ENCODE results near the gene CAMTA1.
"Not testable (repeated sequence)": the region's sequence is repeated elsewhere in the genome, so short reads cannot be mapped to it uniquely, and the experiment has no call there.

The CAMTA1 gene

DNA sequence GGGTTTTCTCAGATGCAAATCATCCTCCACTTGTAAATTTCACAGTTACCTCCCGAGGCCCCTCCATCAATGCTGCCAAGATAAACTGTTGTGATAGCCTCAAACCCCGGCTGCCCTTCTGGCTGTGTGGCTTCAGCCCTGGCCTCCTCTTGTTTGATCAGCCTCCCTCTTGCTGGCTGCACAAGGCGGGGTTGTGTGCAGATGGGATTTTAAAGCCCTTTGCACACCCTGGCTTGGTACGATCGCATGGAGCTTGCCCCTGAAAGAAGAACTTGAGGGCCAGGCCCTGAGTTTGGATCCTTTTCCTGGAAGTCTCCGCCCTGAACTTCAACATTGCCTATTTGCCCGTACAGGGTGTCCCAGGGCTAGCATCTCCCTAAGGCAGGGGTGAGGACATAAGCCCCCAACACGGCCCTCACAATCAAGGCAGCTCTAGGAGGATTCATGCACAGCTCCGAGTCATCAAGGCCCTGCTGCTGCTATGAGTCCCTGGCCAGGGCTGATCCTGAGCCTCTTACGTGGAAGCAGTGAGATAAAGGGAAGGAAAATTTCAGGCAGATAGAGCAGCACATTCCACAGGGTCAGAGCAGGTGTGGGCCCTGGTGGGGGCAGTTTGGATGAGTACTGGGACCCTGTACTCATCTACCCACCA, 804.6 kb downstream of the CAMTA1 start:
- no peak for DNase-seq (ENCODE audit: low read depth)

DNA sequence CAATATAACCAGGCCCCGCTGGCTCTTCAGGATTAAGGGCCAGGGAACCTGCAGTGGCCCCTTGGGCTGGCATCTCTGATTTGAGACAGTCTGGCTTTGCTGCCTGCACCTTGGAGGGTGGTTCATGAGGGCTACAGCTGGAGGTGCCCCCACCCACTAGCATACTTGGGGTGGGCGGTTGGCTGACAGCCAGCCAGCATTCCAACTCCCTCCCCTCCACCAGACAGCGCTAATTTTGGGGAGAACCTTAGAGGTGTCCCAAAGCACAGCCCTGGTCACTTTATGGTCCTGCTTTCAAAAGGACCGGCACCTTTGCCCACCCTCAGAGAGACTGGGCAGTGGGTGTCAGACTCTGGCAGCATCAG, 805.2 kb downstream of the CAMTA1 start:
- no peak for DNase-seq (ENCODE audit: low read depth)

DNA sequence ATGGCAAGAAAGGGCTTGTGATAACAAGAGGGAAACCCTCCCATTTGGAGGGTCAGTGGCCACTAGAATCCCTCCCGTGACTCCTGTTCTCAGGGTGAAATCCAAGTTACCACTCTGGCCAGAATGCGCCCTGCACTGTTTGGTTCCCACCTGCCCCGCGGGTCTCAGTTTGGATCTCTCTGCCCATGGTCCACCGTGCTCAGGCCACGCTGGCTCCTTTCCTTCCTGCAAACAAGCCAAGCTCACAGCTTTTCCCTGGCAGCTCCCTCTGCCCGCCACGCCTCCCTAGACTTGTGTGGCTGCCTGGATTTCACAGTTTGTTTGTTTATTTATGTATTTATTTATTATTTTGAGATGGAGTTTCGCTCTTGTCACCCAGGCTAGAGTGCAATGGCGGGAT, 806.3 kb downstream of the CAMTA1 start:
- DNase-seq (ENCODE audit: low read depth), result no peak

DNA sequence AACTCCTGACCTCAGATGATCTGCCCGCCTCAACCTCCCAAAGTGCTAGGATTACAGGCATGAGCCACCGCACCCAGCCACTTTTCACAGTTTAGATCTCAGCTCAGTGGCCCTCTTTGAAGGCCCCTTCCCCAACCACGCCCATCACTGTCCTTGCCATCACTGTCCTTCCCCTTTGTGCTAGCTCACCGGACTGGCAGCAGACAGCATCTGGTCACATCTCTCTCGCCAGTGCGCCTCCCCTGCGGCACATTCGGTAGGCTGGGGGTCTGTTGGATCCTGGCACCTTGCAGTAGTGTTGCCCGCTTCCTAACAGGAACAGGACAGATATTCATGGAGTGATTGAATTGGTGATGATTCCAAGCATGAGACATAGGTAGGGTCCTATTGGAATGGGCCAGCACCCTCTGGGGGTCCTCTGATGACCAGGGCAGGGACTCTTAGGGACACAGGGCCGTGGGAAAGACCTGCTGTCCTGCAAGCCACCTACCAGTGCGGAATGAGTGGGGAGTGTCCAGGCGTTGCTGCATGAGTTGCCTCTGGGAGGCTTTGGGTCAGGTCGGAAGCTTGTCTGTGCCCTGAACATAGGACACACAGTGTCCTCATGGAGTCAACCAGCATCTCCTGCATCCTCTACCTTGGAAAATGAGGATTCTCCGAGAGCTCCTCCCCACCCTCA, 807.0 kb downstream of the CAMTA1 start:
- DNase-seq (ENCODE audit: low read depth), result no peak

DNA sequence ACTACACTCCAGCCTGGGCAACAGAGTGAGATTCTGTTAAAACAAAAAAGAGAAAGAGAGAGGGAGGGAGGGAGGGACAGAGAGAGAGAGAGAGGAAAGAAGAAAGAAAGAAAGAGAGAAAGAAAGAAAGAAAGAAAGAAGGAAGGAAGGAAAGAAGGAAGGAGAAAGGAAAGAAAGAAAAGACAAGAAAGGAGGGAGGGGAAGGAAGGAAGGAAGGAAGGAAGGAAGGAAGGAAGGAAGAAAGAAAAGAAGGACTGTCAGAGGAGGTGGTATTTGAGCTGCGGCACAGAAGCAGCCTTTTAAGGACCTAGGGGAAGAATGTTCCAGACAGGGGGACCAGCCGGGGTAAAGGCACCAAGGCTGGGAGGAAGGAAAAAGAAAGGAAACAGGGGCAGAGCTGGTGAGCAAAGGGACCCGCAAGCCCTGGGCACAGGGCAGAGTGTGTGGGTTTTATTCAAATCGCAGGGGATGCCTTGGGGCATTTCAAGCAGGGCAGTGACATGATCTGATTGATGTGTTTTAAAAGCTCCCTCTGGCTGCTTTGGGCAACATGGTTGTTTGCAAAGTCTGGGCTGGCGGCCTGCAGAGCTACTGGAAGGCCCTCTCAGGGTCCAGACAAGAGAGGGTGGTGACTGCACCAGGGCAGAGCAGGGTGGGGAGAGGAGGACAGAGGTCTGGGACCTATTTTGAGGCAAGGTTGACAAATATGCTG, 808.9 kb downstream of the CAMTA1 start:
- DNase-seq (ENCODE audit: low read depth), result no peak

DNA sequence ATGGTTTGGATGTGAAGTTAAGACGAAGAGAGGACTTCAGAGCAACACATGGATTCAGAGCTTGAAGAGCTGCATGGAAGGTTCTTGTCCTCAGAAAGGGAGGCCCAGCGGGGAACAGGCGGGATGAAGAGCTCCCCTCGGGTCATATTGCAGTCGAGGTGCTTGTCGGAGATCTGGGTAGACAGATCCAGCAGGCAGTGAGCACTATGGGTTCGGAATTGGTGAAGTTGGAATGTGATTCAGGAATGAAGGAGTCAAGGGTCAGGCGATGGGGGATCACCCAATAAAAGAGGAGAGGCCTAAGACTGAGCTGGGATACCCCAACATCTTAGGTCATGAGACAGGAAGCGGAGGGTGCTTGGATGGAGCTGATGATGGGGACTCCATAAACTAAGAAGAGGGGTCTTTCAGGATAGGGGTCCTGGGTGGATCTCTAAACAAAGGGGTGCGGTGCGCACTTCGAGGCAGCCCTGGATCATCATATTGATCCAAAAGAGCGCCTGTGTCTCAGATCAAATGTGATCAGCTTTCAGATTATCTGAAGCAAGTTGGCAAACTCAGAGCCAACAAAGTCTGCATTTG, 809.6 kb downstream of the CAMTA1 start:
- no peak for DNase-seq (ENCODE audit: low read depth)

DNA sequence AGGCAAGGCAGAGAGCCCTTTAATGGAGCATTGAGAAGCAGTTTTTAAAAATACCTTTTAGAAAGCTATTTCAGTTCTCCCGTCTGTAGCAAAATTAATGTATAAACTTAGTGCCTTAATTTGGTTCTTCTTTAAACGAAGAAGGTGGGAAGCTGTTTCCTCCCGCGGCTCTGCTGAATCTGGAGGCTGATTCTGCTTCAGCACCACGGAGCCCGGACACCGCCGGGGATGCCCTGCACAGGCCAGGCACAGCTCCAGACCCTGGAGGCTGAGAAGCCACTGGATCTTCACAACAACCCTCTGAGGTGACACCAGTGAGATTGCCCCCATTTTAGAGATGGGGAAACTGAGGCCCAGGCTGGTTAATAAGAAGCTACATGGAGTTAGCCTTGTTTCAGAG, 810.1 kb downstream of the CAMTA1 start:
- DNase-seq (ENCODE audit: low read depth), result no peak

DNA sequence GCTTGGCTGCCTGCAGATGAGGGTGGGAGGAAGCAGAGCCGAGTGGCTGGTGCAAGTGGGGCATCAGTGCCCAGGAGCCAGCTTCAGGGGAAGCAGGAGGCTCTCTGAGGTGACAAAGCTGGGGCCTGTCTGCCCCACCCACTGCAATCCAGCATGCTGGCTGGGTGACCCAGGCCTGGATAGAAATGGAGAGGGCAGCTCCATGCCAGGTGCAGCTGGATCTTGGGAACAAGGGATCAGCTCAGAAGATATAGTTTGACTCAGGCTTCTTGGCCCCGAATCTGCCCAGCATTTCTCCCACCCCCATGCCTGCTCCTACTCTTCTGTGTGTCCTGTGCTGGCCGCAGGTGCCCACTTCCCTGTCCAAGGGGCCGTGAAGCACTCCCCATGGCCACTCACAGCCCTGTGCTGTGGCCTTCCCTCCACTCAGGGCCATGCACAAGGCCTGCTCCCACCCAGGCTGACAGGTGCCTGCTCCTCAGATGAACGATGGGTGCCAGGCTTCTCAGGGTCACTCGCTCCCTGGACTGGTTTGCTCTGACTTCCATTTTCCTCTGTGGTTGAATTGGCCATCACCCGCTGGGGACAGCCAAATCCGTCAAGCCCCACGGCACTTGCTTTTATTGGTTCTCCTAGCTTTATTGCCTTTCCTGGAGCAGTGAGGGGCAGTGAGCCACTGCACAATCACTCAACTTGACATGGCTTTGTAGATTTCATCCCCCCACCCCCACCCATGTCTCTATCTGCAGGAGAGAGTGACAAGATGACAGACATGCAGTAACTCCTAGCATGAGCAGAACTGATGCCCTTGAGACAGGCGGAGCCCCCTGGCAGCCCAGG, 811.1 kb downstream of the CAMTA1 start:
- no peak for DNase-seq (ENCODE audit: low read depth)

DNA sequence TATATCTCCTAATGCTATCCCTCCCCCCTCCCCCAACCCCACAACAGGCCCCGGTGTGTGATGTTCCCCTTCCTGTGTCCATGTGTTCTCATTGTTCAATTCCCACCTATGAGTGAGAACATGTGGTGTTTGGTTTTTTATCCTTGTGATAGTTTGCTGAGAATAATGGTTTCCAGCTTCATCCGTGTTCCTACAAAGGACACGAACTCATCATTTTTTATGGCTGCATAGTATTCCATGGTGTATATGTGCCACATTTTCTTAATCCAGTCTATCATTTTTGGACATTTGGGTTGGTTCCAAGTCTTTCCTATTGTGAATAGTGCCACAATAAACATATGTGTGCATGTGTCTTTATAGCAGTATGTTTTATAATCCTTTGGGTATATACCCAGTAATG, 812.8 kb downstream of the CAMTA1 start:
- not testable (repeated sequence) for DNase-seq (ENCODE audit: low read depth)

DNA sequence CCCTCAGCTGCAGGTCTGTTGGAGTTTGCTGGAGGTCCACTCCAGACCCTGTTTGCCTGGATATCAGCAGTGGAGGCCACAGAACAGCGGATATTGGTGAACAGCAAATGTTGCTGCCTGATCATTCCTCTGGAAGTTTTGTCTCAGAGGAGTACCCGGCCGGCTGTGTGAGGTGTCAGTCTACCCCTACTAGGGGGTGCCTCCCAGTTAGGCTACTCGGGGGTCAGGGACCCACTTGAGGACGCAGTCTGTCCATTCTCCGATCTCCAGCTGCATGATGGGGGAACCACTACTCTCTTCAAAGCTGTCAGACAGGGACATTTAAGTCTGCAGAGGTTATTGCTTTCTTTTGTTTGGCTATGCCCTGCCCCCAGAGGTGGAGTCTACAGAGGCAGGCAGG, 819.7 kb downstream of the CAMTA1 start:
- not testable (repeated sequence) for DNase-seq (ENCODE audit: low read depth)

DNA sequence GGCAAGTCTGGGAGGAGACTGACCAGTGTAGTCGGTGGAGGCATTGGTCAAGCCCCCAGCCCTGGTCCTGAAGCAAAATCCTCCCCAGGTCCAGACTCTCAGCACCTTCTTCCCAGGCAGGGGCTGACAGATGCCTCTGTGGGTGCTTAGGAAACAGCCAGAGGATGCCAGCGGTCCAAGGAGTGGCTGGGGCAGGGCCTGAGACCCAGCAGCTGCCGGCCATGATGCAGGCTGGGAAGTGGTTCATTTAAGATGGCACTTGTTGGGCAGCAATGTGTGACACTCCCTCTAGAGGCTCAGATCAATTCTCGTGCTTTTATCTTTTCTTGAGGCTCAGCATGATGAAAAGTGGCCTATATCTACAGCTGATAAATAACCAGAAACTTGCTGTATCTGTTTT, 820.8 kb downstream of the CAMTA1 start:
- DNase-seq (ENCODE audit: low read depth), result no peak

DNA sequence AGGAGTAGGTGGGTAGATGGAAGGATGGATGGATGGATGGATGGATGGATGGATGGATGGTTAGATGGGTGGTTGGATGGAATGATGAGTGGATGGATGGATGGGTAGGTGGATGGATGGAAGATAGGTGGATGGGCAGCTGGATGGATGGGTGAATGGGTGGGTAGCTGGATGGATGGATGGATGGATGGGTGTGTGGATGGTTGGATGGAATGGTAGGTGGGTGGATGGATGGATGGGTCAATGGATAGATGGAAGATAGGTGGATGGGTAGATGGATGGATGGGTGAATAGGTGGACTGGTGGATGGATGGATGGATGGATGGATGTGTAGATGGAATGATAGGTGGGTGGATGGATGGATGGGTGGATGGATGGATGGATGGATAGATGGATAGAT, 821.8 kb downstream of the CAMTA1 start:
- DNase-seq (ENCODE audit: low read depth), result no peak

DNA sequence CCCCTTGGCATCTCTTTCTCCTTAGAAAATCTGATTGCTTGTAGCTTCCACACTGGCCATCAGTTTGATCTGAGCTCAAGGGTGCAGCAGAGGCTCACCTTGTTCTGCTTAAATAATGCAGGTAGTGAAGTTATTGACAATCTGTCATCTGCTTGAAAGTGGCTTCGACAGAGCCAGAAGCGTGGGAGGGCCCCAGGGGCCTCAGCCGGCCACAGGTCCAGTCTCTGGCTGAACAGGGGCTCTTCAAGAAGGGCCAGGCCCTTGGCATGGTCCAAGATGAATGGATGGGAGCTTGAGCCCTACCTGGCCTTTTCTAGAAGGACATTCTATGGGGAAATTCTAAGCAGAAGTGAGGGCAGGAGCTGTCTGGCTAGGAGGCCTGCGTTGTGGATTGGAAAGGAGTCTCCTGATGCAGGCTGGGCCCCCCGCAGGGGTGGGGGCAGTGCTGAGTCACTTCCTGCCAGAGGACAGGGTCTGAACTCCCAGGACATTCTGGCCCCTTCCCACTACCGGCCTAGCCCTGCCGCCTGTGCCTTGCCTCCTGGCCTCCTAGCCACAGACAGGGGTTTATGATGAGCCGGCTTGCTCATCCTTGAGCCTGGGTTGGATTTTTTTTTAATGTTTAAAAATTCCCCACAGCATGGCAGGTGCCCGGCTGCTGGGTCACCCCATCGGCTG, 823.5 kb downstream of the CAMTA1 start:
- no peak for DNase-seq (ENCODE audit: low read depth)

DNA sequence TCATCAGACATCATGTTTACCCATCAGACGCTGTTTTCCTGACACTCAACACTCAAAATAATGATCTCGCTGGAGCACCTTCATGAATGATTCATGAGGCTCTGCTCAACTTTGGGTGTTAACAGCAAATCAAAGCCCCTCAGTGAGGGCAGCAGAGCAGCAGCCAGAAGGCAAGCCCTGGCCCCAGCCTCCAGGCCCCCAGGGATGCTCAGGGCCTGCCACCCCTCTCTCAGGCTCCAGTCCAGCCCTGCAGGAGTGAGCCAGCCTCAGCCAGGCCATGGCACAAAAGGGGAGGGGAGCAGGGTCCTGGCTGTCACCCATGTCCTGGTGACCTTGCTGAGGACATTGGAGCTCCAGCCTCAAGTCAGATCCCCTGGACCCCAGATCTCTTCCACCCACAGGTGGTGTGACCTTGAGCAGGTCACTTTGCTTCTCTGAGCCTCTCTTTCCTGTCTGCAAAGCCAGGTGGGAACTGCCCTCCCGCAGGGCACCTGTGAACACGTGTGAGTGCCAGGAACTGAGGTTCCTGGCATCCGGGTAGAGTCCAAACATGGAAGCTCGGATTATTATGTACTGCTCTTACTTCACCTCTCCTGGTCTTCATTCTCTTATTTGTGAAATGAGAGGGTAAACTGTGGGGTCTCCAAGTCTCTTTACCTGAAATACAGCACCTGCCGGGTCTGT, 824.2 kb downstream of the CAMTA1 start:
- DNase-seq (ENCODE audit: low read depth), result no peak

DNA sequence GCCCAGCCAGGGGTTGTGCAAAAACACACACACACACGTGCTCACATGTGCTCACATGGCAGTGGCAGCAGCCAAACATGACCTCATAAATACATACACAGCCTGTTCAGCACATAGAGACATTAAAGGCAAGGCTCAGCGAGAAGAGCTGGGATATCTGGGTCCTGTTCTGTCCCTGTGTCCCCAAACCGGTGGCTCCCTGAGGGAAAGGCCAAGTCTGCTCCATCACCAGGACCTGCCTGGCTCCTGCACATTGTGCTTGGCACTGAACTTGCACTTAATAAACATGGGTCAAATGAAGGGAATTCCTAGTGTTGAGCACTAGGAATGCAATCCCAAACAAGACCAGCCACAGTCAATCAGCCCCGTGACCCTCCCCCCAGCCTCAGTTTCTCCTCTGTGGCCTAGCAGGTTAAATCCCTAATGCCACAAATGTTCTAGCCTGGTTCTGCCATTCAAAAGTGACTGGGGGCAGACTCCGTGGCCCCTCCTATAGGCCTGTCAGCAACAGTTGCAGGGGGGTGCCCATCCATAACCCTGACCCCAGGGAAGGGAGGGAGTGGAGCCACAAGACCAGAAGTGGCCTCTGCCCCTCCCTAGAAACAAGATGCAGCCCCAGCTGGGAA, 825.0 kb downstream of the CAMTA1 start:
- no peak for DNase-seq (ENCODE audit: low read depth)

DNA sequence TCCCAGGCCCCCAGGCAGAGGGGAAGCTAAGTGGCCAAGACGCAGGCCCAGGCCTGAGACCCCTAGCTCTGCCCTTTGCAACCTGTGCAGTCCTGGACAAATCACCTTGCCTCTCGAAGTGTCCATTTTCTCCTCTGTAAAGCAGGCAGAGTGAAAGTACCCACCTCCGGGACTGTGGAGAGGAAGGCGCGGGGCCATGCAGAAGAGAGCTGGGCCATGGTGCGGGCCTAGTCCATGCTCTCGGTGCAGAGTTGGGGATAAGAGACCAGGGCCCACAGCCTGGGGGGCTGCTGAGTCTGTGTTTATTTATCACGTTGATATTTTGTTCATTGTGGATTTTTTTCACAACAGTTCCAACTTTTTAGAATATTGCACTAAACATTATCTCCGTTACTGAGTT, 825.7 kb downstream of the CAMTA1 start:
- DNase-seq (ENCODE audit: low read depth), result no peak

DNA sequence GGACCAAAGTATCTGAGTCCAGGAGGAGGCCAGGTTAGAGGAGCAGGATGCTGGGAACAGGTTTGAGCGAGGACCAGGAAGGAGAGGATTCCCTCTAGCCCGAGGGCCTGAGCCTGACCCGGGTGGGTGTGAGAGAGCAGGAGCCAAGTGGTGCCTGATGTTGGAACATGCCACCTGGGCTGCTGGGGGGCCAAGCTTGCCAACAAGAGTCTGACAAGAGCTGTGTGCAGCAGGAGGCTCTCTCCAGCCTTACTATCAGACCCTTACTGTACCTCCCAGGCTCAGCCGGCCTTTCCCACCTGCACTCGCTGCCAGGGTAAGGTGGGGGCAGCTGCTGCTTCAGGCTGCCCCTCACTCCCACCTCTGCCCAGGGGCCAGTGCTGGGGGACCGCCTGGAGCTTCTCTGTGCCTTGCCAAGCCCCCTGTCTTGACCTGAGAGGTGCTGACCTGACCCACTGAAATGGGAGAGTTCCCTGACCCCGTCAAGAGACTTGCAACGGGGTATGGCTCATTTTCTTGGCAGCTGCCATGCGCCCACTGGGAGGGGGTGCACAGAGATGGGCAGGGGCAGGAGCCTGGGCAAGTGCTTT, 826.3 kb downstream of the CAMTA1 start:
- no peak for DNase-seq (ENCODE audit: low read depth)

DNA sequence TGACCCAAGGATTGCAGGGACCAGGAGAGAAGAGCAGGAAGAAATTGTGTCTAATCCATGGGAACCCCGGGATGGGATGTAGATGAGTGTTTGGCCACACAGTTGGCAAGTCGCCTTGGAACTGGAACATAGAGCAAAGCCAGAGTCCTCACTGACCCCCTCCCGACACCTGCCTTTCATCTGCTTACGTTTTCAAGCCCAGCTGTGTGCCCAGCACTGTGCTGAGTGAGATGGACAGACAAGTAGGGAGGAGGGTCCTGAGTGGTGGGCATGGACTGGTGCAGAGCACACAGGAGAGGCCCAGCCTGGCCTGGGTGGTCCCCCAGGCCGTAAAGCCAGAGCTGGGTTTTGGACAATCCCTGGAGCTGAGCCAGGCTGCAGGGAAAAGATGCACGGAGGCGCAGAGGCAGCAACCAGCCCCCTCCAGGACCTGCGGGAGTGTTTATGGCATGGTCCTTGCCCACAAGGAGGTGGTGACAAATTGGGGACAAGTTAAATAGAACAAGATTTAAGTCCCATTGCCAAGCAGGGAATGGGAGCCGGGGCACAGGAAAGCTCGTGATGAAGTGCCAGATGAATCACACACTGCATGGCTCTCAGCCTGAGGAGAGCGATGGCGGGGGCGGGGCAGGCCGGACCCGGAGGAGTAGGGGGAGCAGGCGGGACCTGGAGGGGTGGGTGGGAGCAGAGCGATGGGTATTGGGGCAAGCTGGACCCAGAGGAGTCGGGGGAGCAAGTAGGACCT, 828.0 kb downstream of the CAMTA1 start:
- DNase-seq (ENCODE audit: low read depth), result no peak

DNA sequence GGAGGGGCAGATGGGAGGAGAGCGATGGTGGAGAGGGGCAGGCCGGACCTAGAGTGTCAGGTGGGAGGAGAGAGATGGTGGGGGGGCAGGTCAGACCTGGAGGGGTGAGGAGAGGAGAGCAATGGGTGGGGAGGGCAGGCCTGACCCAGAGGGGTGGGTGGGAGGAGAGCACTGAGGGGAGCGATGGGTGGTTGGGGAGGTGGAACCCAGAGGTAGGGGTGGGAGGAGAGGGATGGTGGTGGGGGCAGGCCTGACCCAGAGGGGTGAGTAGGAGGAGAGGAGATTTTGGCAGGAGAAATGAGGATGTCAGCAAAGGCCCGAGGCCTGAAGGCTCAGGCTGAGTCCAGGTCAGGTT, 828.6 kb downstream of the CAMTA1 start:
- DNase-seq (ENCODE audit: low read depth), result no peak

Measured in stimulated activated CD8-positive, alpha-beta memory T cell treated with anti-CD3 and anti-CD28 coated beads, Interleukin-12 subunit alpha, Interleukin-12 subunit beta, amount 100 ng/mL, for 1 hour (primary cell).